Epidermal melanocyte (primary cell): ENCODE data around the gene H2BK1.

ENCODE experiments used
- DNase-seq: peaks from one replicate; pipeline ENCODE4 v3.0.0; 2011; ENCODE audit warnings: low spot score; ENCODE audit not compliant: insufficient read length

Gene H2BK1

DNA sequence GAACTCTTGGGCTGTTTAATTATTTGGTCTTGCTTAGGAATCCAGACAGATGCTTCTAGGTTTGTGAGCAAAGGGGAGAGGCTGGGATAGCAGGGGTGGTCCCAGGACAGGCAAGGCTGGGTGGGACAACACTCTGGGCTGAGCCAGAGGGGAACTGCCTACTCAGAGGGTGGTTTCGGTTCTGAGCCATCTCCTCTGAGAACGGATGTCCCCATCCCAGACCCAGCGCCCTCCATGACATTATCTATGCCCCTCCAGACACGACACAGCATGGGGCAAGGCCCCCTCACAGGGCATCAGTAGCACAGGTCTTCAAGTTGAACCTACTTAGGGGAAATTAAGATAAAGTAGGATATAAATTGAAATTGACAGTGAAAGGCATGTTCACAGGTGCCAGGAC, 30.3 kb downstream of the H2BK1 start:
- DNase-seq: no peak

DNA sequence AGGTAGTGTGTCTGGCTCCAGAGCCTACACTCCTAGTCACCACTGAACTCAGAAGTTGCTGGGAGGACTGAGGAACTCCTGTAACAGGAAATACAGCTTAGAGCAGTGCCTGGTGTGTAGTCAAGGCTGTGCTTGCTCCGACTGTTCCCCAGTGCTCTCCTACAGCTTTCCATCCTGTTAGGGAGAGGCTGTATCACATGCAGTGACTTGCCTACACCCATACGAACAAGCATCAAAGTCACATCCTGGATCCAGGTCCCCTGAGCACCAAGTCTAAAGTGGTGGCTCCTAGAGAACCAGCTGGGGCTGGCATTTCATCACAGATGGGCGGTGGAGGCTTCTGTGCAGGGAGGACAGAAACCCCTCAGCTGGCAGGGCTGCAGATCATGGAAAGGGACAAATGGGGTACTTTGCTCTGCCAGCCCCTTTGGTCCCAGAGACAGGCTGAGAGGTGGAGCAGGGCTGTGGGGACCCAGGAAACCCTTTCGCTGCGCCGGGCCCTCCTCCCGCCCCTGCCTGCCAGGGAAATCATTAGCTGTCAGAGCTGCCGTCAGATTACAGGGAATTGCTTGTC, 30.9 kb downstream of the H2BK1 start:
- DNase-seq: no peak

DNA sequence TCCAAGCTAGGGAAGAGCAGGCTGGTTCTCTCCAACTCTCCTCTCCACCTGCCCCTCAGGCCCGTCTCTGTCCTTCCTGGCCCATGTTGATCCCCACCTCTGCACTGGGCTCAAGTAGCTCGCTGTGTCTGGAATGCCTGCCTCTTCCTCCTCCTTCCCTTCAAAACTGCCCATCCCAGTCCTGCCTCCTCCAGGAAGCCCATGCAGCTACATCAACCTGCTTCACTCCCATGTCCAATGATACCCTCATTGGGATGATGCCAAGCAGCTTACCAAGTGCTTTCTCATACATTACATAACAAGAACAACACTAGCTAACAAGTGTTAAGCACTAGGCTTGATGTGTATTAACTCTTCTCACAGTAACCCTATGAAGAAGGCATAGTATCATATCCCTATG, 31.5 kb downstream of the H2BK1 start:
- no peak for DNase-seq

DNA sequence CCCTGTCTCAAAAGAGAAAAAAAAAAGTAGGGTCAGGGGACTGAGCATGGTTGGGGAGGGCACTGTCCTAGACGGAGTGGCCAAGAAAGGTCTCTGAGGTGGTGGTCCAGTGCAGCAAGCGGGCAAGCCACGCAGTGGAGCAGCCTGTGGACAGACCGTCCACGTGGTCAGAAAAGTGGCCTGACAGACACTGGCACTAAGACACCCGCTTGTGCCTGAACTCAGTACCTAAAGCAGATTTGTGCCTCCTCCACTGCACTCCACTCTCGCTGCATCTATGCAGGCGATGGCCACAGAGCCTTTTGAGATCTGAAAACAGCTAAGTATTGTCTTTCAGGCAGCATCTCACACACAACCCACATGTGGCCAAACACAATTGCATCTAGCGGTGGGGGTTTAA, 32.1 kb downstream of the H2BK1 start:
- no peak for DNase-seq

DNA sequence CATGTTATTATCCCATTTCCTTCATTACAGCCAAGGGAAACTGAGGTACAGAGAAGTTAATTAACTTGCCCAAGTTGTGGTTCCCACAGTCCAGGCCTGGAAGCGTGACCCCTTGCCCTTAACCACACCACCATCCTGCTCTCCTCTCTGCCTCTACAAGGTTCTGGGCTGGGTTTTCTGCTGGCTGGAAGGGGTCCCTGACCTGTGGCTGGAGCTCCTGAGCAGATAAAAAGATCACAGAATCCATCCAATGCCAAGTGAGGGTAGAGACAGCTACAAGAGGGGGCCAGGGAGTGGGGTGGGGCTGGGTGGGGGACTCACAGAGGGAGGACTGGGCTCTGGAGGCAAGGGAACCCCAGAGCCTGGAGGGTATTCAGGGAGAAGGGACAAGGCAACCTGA, 33.0 kb downstream of the H2BK1 start:
- DNase-seq: no peak

DNA sequence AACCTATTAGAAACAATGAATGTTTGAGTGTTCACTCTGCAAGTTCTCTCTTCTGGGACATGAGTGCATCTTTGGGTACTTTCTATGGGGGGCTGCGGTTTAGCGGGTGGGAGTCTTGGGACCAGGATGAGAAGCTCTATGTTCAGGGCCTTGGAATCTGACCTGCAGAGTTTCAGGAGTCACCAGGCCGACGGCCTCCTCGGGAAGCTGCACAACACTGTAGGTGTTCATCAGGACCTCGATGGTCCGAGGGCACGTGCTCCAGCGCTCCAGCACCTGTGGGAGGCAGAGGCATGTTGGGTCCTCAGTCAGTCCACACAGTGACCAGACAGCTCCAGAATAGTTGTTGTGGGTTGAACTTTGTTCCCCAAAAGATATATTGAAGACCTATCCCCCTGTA, 33.9 kb downstream of the H2BK1 start:
- DNase-seq: no peak

DNA sequence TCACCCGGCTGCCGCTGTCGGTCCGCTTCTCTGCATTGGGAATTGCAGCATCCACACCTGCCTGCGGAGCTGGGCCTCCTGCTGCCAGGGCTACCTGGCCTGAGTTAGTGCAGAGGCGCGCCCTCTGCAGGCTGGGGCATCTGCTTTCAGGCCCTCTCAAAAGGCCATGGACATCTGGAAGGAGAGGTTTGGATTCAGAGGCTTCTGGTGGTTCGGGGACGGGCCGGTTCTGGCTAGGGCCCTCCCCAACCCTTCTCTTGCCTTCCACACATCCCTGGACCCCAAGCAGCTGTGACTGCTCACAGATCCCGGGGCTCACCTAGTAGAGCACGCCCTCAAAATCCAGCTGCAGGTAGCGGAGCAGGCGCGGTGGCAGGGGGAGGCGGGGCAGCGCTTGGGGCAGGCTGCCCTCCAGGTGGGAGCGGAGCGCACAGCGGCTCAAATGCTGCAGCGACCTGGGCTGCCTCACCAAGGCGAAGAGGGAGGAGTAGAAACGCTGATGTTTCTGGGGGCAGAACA, 34.4 kb downstream of the H2BK1 start:
- no peak for DNase-seq

DNA sequence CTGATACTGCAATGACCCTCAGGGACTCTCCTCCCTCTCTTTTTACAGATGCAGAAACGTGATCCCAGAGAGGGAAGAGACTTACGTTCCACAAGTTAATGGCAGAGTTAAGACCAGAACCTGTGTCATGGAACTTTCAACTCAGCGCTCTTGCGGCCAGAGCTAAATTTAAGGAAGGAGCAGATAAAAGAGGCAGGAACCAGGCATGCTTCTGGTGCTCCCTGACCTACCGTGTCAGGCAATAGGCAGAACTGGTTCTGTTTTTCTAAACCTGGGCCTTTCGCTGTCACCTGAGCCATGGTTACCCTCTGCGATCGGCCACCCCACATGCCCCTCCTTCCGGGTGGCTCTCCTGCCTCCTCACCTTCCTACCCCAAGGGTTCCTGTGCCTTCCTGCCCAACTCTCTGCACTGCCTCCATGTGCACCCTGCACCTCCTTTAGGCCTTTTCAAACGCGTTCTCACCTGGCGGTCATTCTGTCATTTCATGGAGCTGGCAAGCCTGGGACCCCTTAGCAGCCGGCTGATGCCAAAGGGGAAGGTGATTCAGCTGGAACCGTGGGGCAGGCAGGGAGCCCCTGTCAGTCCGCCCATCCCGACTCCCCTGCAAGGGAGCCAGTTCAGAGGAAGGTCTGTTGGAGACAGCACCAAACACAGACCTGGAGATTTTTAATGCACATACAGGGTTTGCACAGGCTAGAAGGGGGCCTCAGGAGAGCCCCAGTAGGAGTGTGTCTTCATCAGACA, 35.1 kb downstream of the H2BK1 start:
- DNase-seq: no peak

DNA sequence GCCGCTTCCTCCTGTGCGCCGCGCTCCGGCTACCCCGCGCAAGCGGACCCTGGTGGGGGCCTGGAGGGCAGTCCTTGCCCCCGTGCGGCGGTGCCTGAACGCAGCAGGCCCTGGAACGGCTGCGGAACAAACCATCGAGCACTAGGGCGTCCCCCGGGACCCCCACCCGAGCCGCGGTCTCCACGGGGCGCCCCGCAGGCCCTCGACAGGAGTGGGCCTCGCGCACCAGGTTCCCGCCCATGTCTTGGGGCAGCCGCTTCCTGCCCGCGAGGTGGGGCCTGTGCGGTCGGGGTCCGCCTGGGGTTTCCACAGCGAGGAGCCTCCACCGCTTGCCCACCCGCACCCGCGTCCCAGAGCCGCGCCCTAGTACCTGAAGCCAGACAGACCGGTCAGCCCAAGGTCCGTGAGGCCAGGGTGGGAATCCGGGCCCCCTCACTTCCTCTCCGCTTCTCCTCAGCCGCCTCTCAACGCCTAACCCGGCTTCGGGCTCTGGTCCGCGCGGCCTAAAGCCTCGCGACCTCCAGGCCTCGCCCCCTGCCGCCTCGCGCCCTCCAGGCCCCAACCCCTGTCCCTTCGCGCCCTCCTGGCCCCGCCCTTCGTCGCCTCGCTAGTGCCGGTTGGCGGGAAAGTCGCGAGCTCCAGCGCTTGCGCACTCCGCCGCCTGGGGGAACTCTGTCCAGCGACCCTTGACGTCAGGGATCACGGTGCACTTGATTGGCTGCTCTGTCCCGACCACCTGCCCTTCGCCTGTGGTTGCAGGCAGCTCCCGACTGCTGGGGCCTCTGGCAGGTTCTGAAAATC, 35.8 kb downstream of the H2BK1 start:
- DNase-seq: no peak

DNA sequence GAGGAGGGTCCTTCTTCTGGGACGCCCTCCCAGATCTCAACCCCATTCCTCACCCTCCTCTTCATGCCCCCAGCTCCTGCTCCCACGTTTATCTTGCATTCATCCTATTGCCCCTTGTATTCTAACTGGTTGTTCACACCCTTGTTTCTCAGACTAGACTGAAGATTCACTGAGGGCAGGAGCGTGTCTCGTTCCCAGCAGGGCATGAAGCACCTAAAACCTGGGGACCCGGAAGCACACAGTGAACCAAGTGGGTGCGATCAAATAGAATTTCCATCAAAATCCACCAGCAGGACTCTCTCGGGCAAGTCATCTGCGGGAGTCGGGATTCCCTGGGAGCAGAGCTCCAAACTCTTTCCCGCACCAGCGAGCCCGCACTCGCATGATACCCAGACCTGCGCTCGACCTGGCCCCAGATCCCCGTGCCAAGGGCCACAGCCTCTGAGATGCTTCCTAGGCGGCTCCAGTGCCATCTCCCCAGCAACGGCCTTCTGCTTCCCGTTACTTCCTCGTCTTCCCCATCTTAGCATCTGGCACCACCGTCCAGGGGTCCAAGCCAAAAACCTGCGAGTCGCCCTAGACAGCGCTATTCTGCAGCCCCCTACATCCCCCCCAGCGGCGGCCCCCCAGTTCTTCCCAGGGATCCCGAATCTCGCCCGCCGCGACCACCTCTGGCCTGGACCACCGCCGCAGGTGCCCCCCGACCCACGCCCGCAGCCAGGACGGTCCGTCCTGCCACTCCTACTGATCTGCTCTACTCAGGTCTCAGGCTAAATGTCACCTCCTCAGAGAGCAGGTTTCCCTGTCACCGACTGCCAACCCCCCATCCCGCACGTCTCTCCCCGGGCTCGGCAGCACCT, 36.7 kb downstream of the H2BK1 start:
- DNase-seq: no peak

DNA sequence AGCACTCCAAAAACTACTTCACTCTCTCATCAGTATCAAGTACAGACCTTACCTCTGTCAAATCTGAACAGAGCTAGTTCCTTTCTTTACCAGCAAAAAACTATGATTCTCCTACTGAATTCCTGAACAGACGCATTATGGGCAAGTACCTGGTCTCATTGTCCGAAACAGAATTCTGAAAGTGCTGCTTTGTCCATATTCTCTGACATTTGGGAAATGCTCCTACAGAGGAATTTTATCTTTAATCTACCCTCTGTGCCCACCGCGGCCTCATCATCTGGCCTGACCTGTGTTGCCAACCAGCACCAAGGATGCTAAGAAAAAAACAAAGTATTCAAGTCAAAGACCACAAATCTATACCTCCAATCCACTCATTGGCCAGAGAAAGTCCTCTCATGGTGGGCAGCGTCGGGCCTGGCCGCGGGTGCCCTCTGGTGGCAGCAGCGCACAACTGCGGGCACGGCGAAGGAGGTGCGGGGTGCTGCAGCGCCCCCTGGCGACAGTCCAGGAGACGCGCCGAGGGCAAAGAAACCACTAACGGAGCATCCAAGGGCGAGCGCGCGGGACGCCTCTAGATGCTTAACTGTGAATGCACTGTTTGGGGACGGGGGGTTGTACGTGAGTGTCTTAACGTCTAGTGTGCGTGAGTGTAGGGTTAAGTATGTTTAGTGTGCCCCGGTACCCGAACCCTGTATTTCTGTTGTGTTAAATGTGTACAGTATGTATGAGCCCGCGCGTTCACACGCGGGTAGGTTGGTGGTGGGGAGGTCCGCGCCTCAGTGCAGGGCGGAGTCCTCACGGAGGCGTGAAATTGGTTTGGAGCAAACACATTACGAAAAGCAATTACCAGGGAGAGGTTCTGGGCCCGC, 37.8 kb downstream of the H2BK1 start:
- DNase-seq: peak; percentile 81

DNA sequence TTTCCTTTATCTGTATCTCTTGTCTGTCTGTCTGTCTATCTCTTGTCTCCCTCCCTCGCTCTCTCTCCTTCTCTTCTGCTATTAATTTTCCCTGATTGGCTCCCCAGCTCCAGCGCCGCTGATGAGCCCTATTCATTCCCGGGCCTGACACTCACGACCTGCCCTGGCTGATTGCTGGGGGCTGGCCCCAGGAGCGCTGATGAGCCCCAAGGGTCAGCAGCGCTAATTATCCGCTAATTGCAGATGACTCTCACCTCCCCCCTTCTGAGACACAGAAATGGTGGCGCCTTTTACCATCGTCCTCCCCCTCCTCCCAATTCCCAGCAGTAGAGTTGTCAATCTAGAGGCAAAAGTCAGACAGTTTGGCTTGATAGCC, 41.5 kb downstream of the H2BK1 start:
- no peak for DNase-seq

DNA sequence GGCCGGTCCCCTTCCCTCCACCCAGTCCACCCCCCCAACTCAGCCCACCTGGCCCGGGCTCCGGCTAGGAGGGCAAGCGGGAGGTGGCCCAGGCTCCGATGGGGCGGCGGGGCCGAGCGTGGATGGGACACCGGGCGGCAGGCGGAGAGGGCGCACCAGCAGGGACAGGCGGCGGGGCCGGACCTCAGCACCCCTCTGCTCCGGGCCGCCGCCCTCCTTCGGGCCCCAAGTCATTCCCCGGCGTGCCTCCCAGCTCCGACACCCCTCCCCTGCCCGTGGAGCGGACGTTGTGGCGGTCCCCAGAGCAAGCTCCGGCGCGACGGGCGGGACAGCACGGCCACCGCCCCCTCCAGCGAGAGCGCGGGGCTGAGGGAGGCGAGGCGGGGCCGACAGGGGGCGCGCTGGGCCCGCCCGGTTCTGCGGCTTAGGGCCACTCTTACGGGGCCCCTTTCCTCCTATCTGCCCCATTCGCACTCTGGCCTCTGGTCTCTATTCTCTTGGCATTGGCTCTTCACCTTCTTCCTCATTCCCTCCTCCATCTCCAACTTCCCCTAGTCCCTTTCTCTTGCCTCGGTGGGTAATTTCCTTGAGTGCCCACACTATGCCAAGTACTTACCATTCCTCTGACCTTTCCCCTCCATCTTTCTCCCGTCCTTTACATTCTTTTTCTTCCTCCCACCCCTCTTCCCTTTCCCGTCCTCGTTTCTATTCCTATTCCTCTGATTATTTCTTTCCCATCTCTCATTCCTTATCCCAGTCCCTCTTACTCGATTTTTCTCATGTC, 42.1 kb downstream of the H2BK1 start:
- DNase-seq: no peak

DNA sequence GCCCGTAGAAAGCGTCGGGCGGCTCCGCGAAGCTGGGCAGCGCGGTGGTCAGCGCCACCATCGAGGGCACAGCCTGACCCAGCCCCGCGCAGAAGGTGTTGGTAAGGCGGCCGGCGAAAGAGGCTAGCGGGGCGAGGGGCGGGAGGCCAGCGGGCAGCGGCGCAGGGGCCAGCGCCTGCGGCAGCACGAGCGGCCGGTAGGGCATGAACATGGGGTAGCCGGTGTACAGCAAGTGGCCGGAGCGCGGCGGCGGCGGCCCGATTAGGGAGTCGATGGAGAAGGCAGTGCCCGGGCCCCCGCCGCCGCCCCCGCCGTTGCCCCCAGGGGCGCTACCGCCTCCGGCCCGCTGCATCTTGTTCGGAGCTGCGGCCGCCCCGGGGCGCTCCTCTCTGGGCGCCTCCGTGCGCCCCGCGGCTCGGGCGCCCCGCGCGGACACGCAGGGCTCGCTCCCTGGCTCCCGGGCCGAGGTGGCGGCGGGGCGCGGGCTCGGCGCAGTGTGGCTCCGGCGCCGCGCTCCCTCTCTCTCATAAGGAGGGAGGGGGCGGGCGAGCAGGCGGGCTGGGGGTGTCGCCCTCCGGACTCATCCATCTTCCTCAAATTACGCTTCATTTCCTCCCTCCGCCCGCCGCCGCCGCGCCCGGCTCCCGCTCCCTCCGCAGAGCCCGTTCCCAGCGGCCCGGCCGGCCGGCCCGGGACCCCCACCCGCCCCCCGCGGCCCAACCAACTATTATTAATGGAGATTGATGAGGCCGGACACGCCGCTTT, 42.9 kb downstream of the H2BK1 start, which contains the start of gene GBX1:
Gene GBX1, minus strand, starts transcription at position 498 of the 765 bp plus-strand sequence. Its CDS starts 146 bp downstream, at position 352.
- DNase-seq: no peak

DNA sequence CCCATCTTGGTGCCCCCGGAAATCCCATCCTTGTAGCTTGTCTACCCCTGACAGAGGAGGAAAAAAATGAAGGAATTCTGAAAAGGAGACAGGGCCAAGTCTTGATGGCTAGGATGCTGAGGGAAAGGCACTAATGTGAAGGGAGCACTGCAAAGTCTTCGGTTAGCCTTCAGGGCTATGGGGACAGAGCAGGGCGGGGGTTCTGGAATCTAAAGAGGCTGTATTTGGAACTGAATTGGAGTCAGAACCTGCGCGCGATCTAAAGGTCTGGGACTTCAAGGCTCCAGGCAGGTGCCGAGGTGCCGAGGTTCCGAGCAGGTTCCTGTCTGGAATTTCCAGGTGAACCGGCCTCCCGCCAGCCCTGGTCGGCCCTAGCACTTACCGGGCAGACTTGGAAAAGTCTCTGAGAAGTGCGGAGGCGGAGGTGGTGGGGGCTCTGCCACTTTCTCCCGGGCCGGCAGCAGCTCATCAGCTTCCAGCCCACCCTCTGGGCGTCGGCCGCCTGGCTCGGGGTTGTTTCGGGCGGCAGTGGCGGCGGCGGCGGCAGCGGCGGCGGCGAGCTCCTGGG, 43.6 kb downstream of the H2BK1 start:
- no peak for DNase-seq

DNA sequence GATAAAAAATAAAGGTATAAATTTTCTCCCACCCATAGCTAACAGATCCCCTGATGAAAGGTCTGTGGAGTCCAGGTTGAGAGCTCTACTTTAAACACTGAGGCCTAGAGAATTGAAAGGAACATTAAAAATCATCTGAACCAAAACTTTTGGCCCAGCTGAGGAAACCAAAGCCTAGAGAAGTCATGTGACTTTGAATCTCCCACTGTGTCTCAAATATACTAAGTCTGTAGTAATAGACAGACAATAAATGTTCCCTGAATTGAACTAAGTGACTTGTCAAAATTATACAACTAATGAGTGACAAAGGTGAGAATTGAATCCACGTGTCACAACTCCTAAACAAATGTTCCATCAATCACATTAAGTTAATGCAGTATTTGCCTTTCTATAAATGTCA, 48.5 kb downstream of the H2BK1 start:
- no peak for DNase-seq
